ENCODE results near the gene MRPS11. TPM values are rescaled to one million over a fixed set of nuclear protein-coding genes. Genes with fewer than 3 reads are reported as not detected.

The MRPS11 gene
- total and polyA plus RNA-seq, 9 of the 15 experiments (the other 6 are each of a cell fraction or from before 2014, with no cell fraction given), result 28.3 to 83.2 (median 53.1) TPM

DNA sequence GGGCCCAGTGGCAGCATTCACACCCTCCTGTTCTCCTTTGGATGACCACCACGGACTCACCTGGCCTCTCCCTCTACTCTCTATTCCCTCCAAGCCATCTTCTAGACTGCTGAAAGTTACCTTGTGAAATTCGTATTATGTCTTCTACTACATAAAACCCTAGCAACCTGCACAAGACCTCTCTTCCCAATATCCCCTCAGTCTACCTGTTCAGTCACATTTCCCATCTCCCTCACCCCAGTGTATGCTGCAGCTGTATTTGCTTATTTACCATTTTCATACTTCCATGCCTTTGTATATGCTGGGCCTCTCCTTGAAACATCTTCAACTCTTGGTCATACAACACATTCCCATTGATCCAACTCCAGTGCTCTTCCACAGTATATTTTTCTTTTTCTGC, 43.7 kb downstream of the MRPS11 start:
- no TSS peak for BruUV-seq (replicated peaks)
- Histone ChIP-seq H3K9ac (ENCODE audit: insufficient read depth in 1 of 2, low read depth in 2 of 2, low read length in 2 of 2) (no peak overlapping the region), H3K9me3 (replicated peaks; ENCODE audit: control insufficient read depth, insufficient read depth, low read depth, low read length) (no peaks in the 10 kb centered on the region), H3K4me2 (ENCODE audit: insufficient read depth, low read length) (no peak overlapping the region), H3K36me3 (ENCODE audit: control insufficient read depth, insufficient read depth, low read length) (peaks cover 13% of the 10 kb centered on the region; the same call in 2 of the 3 replicates), H3K9me1 (ENCODE audit: control insufficient read depth, insufficient read depth, low read length) (no peaks in the 10 kb centered on the region), H3K4me1 (replicated peaks in 1 of 2; ENCODE audit: control insufficient read depth in 2 of 2, insufficient read depth in 2 of 2, low read length in 2 of 2) (no peaks in the 10 kb centered on the region), H3K4me3 (no peak overlapping the region), H3K79me2 (ENCODE audit: control insufficient read depth, insufficient read depth, low read length) (no peaks in the 10 kb centered on the region), H3K27ac (ENCODE audit: extremely low read depth, low read depth, low read length) (no peak overlapping the region), H3K27me3 (ENCODE audit: control insufficient read depth in 2 of 2, insufficient read depth in 2 of 2, low read length in 2 of 2) (no peaks in the 10 kb centered on the region), H4K20me1 (replicated peaks; ENCODE audit: control insufficient read depth, insufficient read depth, low read length) (no peaks in the 10 kb centered on the region), H2AFZ (ENCODE audit: low read depth, low read length) (no peak overlapping the region)
- POLR2A ChIA-PET, result no interaction called here
- no peak for DNase-seq (ENCODE audit: extremely low read depth in 1 of 4, low spot score in 3 of 4)
- CTCF ChIA-PET (ENCODE audit: low intra/inter-chr PET ratio), result no interaction called here
- intact Hi-C loops (cut with micrococcal nuclease) (no loop called here), in situ Hi-C loops (cut with MboI) (no loop called here)
- WGBS (ENCODE audit: insufficient coverage, low coverage, missing lambda C conversion rate), result 43% methylated on average over 2 of the region's 2 CpGs
- no peak for FAIRE-seq
- ATAC-seq, result no peak
- TF ChIP-seq KLF1 (tag; IDR thresholded peaks at IDR 0.05) (no peak), ZNF551 (CRISPR knock-in tag; IDR thresholded peaks at IDR 0.05) (no peak), STAT5A (IDR thresholded peaks at IDR 0.05; ENCODE audit: borderline replicate concordance, low read length) (no peak), RB1 (IDR thresholded peaks at IDR 0.05; ENCODE audit: low read depth) (no peak), CHD2 (IDR thresholded peaks at IDR 0.05; ENCODE audit: low read depth, low read length) (no peak), PTRF (tag; IDR thresholded peaks at IDR 0.05) (no peak), ZNF561 (CRISPR knock-in tag; conservative IDR thresholded peaks at IDR 0.05) (no peak), TCF7L2 (IDR thresholded peaks at IDR 0.05; ENCODE audit: low read depth, low read length) (no peak), RBM25 (IDR thresholded peaks at IDR 0.05; ENCODE audit: low read depth, low read length, severe bottlenecking) (no peak)
- TF ChIP-seq, protein P1, sequence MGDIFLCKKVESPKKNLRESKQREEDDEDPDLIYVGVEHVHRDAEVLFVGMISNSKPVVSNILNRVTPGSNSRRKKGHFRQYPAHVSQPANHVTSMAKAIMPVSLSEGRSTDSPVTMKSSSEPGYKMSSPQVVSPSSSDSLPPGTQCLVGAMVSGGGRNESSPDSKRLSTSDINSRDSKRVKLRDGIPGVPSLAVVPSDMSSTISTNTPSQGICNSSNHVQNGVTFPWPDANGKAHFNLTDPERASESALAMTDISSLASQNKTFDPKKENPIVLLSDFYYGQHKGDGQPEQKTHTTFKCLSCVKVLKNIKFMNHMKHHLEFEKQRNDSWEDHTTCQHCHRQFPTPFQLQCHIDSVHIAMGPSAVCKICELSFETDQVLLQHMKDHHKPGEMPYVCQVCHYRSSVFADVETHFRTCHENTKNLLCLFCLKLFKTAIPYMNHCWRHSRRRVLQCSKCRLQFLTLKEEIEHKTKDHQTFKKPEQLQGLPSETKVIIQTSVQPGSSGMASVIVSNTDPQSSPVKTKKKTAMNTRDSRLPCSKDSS (IDR thresholded peaks at IDR 0.05; ENCODE audit: low read depth, partially characterized antibody), result no peak
- TF ChIP-seq, protein P2, sequence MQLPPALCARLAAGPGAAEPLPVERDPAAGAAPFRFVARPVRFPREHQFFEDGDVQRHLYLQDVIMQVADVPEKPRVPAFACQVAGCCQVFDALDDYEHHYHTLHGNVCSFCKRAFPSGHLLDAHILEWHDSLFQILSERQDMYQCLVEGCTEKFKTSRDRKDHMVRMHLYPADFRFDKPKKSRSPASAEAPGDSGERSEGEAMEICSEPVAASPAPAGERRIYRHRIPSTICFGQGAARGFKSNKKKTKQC (CRISPR knock-in tag; IDR thresholded peaks at IDR 0.05), result no peak

All from K562 (cell line).